ENCODE data around the gene PARD3B. TPM values are rescaled to one million over a fixed set of nuclear protein-coding genes. Genes with fewer than 3 reads are reported as not detected.

PARD3B gene
- total RNA-seq, 1 donor from 2014 or later, result 6.5 TPM

- no peak overlapping the region for H3K4me3 ChIP-seq (ENCODE audit: low read depth, low read length)
- DNase-seq (ENCODE audit: low read depth), result no peak
- no peaks in the 10 kb centered on the region for H3K36me3 ChIP-seq (ENCODE audit: control insufficient read depth, insufficient read depth, low read length)
- no peak for TF ChIP-seq CTCF (IDR thresholded peaks at IDR 0.05; ENCODE audit: insufficient read depth, low read length, poor library complexity, severe bottlenecking)
- H3K27me3 ChIP-seq (ENCODE audit: control insufficient read depth, insufficient read depth, low read length), result no peaks in the 10 kb centered on the region
These were observed 29.9 kb upstream of the PARD3B start for GRCh38 chr2:204515416-204515815.

- no peak for DNase-seq (ENCODE audit: low read depth)
- Histone ChIP-seq H3K27me3 (ENCODE audit: control insufficient read depth, insufficient read depth, low read length) (no peaks in the 10 kb centered on the region), H3K4me3 (ENCODE audit: low read depth, low read length) (no peak overlapping the region), H3K36me3 (ENCODE audit: control insufficient read depth, insufficient read depth, low read length) (no peaks in the 10 kb centered on the region)
- TF ChIP-seq CTCF (IDR thresholded peaks at IDR 0.05; ENCODE audit: insufficient read depth, low read length, poor library complexity, severe bottlenecking), result no peak
These were observed 28.1 kb upstream of the PARD3B start for GRCh38 chr2:204517154-204517553.

GRCh38 chr2:204529795-204530463 is 15.3 kb upstream of the PARD3B start:
- Histone ChIP-seq H3K4me3 (ENCODE audit: low read depth, low read length) (no peak overlapping the region), H3K36me3 (ENCODE audit: control insufficient read depth, insufficient read depth, low read length) (no peaks in the 10 kb centered on the region), H3K27me3 (ENCODE audit: control insufficient read depth, insufficient read depth, low read length) (no peaks in the 10 kb centered on the region)
- TF ChIP-seq CTCF (IDR thresholded peaks at IDR 0.05; ENCODE audit: insufficient read depth, low read length, poor library complexity, severe bottlenecking), result no peak
- no peak for DNase-seq (ENCODE audit: low read depth)

- no peaks in the 10 kb centered on the region for H3K27me3 ChIP-seq (ENCODE audit: control insufficient read depth, insufficient read depth, low read length)
- no peak overlapping the region for H3K4me3 ChIP-seq (ENCODE audit: low read depth, low read length)
- DNase-seq (ENCODE audit: low read depth), result no peak
- H3K36me3 ChIP-seq (ENCODE audit: control insufficient read depth, insufficient read depth, low read length), result no peaks in the 10 kb centered on the region
- no peak for TF ChIP-seq CTCF (IDR thresholded peaks at IDR 0.05; ENCODE audit: insufficient read depth, low read length, poor library complexity, severe bottlenecking)
These were observed 14.8 kb upstream of the PARD3B start for GRCh38 chr2:204530464-204530805.

GRCh38 chr2:204533629-204534370 is 11.5 kb upstream of the PARD3B start:
- TF ChIP-seq CTCF (IDR thresholded peaks at IDR 0.05; ENCODE audit: insufficient read depth, low read length, poor library complexity, severe bottlenecking), result no peak
- Histone ChIP-seq H3K27me3 (ENCODE audit: control insufficient read depth, insufficient read depth, low read length) (no peaks in the 10 kb centered on the region), H3K4me3 (ENCODE audit: low read depth, low read length) (no peak overlapping the region), H3K36me3 (ENCODE audit: control insufficient read depth, insufficient read depth, low read length) (no peaks in the 10 kb centered on the region)
- DNase-seq (ENCODE audit: low read depth), result no peak

Data from kidney epithelial cell (primary cell).